IMR-90 (cell line): ENCODE measurements around the gene ALOX15. TPM values are rescaled to one million over a fixed set of nuclear protein-coding genes. Genes with fewer than 3 reads are reported as not detected.

Experiments
- ATAC-seq: fragments of 200-7000 bp; cut with Tn5 transposase; 2 replicates; pipeline ENCODE4 v1.9.1; 2020; ENCODE audit warnings: low read depth, mild to moderate bottlenecking, moderate library complexity
- BruUV-seq: library from RNA; stranded (reverse); fragments of 400-500 nt; replicated peaks from 2 replicates; lab custom pipeline; 2021; lab: Mats Ljungman, UMichigan
- CTCF ChIA-PET: fragments of 300-600 bp; formaldehyde crosslinking; extraction: SDS; loops from one replicate; lab custom pipeline; 2021; ENCODE audit warnings: antibody characterized with exemption; lab: Yijun Ruan, JAX
- POLR2A ChIA-PET: fragments of 300-600 bp; sonication (Branson Sonifier 250); formaldehyde crosslinking; loops from one replicate; lab custom pipeline; 2022; ENCODE audit warnings: antibody characterized with exemption; ENCODE audit not compliant: unreplicated experiment; lab: Charles Lee
- DNase-seq: peaks from one replicate; pipeline ENCODE4 v3.0.0; 2013
- H2AFZ ChIP-seq: replicated peaks from 2 replicates; pipeline ENCODE3; 2013; ENCODE audit warnings: low read length, mild to moderate bottlenecking; ENCODE audit not compliant: poor library complexity
- H2AK5ac ChIP-seq: 2 replicates; pipeline ENCODE4 v1.6.1; 2013; ENCODE audit warnings: low read depth, low read length, inconsistent platforms
- H2AK9ac ChIP-seq: replicated peaks from 2 replicates; pipeline ENCODE3; 2013; ENCODE audit warnings: mild to moderate bottlenecking, low read depth, low read length, moderate library complexity; ENCODE audit not compliant: poor library complexity
- H2BK120ac ChIP-seq: 2 replicates; pipeline ENCODE4 v1.6.1; 2013; ENCODE audit warnings: low read depth, low read length, inconsistent platforms
- H2BK15ac ChIP-seq: 3 replicates; pipeline ENCODE4 v1.6.1; 2013; ENCODE audit warnings: low read depth, low read length, inconsistent platforms
- H2BK20ac ChIP-seq: 2 replicates; pipeline ENCODE4 v1.6.1; 2013; ENCODE audit warnings: low read depth, mild to moderate bottlenecking, inconsistent platforms, low read length, moderate library complexity
- H2BK5ac ChIP-seq: 2 replicates; pipeline ENCODE4 v1.6.1; 2013; ENCODE audit warnings: mild to moderate bottlenecking, low read depth, low read length, inconsistent platforms; ENCODE audit not compliant: poor library complexity, severe bottlenecking
- H3K14ac ChIP-seq: replicated peaks from 2 replicates; pipeline ENCODE4 v1.6.1; 2013; ENCODE audit warnings: low read depth, low read length, inconsistent platforms
- H3K18ac ChIP-seq: 2 replicates; pipeline ENCODE4 v1.6.1; 2013; ENCODE audit warnings: low read depth, low read length, control low read depth
- H3K23ac ChIP-seq: 2 replicates; pipeline ENCODE4 v1.6.1; 2013; ENCODE audit warnings: low read depth, low read length, inconsistent platforms
- H3K27ac ChIP-seq: 2 replicates; pipeline ENCODE4 v1.5.1; 2013; ENCODE audit warnings: mild to moderate bottlenecking, control low read depth, low read length; ENCODE audit not compliant: insufficient read depth
- H3K27me3 ChIP-seq: 2 replicates; pipeline ENCODE4 v1.6.1; 2013; ENCODE audit warnings: low read length; ENCODE audit not compliant: control insufficient read depth, insufficient read depth
- H3K36me3 ChIP-seq: 2 replicates; pipeline ENCODE4 v1.6.1; 2013; ENCODE audit warnings: low read length, mixed read lengths; ENCODE audit not compliant: control insufficient read depth, insufficient read depth
- H3K4ac ChIP-seq: 2 replicates; pipeline ENCODE4 v1.6.1; 2013; ENCODE audit warnings: low read depth, low read length, inconsistent platforms
- H3K4me1 ChIP-seq: 2 replicates; pipeline ENCODE4 v1.6.1; 2013; ENCODE audit warnings: low read length, mixed read lengths; ENCODE audit not compliant: control insufficient read depth, insufficient read depth
- H3K4me2 ChIP-seq: 2 replicates; pipeline ENCODE4 v1.6.1; 2013; ENCODE audit warnings: low read depth, mild to moderate bottlenecking, control low read depth, low read length, moderate library complexity
- H3K4me3 ChIP-seq: 2 replicates; pipeline ENCODE4 v1.5.1; 2013; ENCODE audit warnings: low read depth, mild to moderate bottlenecking, control low read depth, low read length, moderate library complexity; ENCODE audit not compliant: insufficient read depth
- H3K56ac ChIP-seq: 2 replicates; pipeline ENCODE4 v1.6.1; 2013; ENCODE audit warnings: low read length, inconsistent platforms; ENCODE audit not compliant: insufficient read depth; ENCODE audit errors: extremely low read depth
- H3K79me1 ChIP-seq, 2 experiments: 2 replicates each; pipeline ENCODE4 v1.6.1; 2013; ENCODE audit warnings: low read length in 2 of 2, inconsistent platforms in 1 of 2, low read depth in 1 of 2
- H3K9ac ChIP-seq: 2 replicates; pipeline ENCODE4 v1.6.1; 2013; ENCODE audit warnings: low read depth, low read length, control low read depth
- H3K9me1 ChIP-seq: 2 replicates; pipeline ENCODE4 v1.6.1; 2013; ENCODE audit warnings: low read length, inconsistent platforms; ENCODE audit not compliant: insufficient read depth
- H3K9me3 ChIP-seq: 2 replicates; pipeline ENCODE4 v1.6.1; 2013; ENCODE audit warnings: low read length; ENCODE audit not compliant: control insufficient read depth, insufficient read depth
- H4K20me1 ChIP-seq: 2 replicates; pipeline ENCODE4 v1.6.1; 2013; ENCODE audit warnings: low read length, inconsistent platforms; ENCODE audit not compliant: insufficient read depth
- H4K5ac ChIP-seq: 2 replicates; pipeline ENCODE4 v1.6.1; 2013; ENCODE audit warnings: mild to moderate bottlenecking, low read depth, low read length, control low read depth
- H4K8ac ChIP-seq, 2 experiments: 2 replicates each; pipeline ENCODE4 v1.6.1; 2013; ENCODE audit warnings: low read depth in 2 of 2, low read length in 2 of 2, control low read depth in 1 of 2, inconsistent platforms in 1 of 2
- H4K91ac ChIP-seq: 2 replicates; pipeline ENCODE4 v1.6.1; 2013; ENCODE audit warnings: low read depth, low read length, inconsistent platforms; ENCODE audit not compliant: insufficient read depth
- CEBPB ChIP-seq: IDR thresholded peaks from 2 replicates; pipeline ENCODE4 v1.6.1; 2012; ENCODE audit warnings: low read depth, low read length, improper control_type of control experiment
- ELK1 ChIP-seq: fragments of 150-350 bp; IDR thresholded peaks from 2 replicates; pipeline ENCODE4 v1.6.1; 2016; ENCODE audit warnings: low read depth, mild to moderate bottlenecking, low read length, moderate library complexity, borderline replicate concordance
- MXI1 ChIP-seq: IDR thresholded peaks from 2 replicates; pipeline ENCODE4 v1.6.1; 2012; ENCODE audit warnings: low read depth, mild to moderate bottlenecking, low read length, moderate library complexity, borderline replicate concordance
- NFE2L2 ChIP-seq: fragments of 150-350 bp; IDR thresholded peaks from 2 replicates; pipeline ENCODE4 v1.6.1; 2016; ENCODE audit warnings: low read depth, mild to moderate bottlenecking, low read length
- SMC3 ChIP-seq: fragments of 150-350 bp; IDR thresholded peaks from 2 replicates; pipeline ENCODE4 v1.6.1; 2016; ENCODE audit warnings: low read depth, mild to moderate bottlenecking, antibody characterized with exemption, low read length, moderate library complexity
- WGBS, 2 experiments: methylation state at CpG; one replicate each; pipeline versions ENCODE4 v1.1.5 to v1.1.7; 2013; ENCODE audit warnings: missing lambda C conversion rate in 2 of 2; ENCODE audit not compliant: insufficient read length in 1 of 2; ENCODE audit errors: extremely low coverage in 2 of 2; 5-methylcytosine and 5-hydroxymethylcytosine counted together
- dilution Hi-C: fragments of 300-500 bp; cut with HindIII; formaldehyde crosslinking; loops from one replicate; pipeline ENCODE4 v1.14.3; 2018; ENCODE audit warnings: low sequenced_read_pairs; ENCODE audit not compliant: unreplicated experiment
- in situ Hi-C: fragments of 300-500 bp; cut with MboI; formaldehyde crosslinking; loops from 3 replicates; pipeline ENCODE4 v1.14.3; 2019; ENCODE audit warnings: low sequenced_read_pairs, inconsistent platforms, mixed read lengths
- intact Hi-C: fragments of 100-400 bp; cut with micrococcal nuclease; formaldehyde crosslinking; loops from 2 replicates; pipeline ENCODE4 v1.10.0; 2022
- polyA plus RNA-seq, 3 experiments: library from polyadenylated mRNA; depleted of rRNA; stranded (reverse); fragments of >200 nt; gene quantifications; 2 replicates each; pipeline ENCODE4 v1.2.3, GENCODE V29; 2012; ENCODE audit warnings: low replicate concordance in 1 of 3
- total RNA-seq: library from RNA; depleted of rRNA; stranded (reverse); fragments of >200 nt; gene quantifications from 2 replicates; pipeline ENCODE4 v1.2.3, GENCODE V29; 2012

The ALOX15 gene
- total and polyA plus RNA-seq, 2 of the 4 experiments (the other 2 are of a cell fraction), result not detected

GRCh38 chr17:4598776-4599504 is 42.5 kb downstream of the ALOX15 start:
- ATAC-seq (peak; percentile 83), DNase-seq (peak; percentile 51)
- Histone ChIP-seq H3K56ac (no peak overlapping the region), H2BK5ac (no peak overlapping the region), H3K36me3 (no peaks in the 10 kb centered on the region), H4K8ac (no peak overlapping the region), H3K9me3 (no peaks in the 10 kb centered on the region), H2AFZ (peak overlapping the region; percentile 51), H4K91ac (peak overlapping the region; percentile 56; the same call in 1 of the 2 replicates), H3K27ac (peak overlapping the region; percentile 61; the same call in 1 of the 2 replicates), H3K4me1 (peaks cover 18% of the 10 kb centered on the region; the same call in 1 of the 2 replicates), H3K23ac (no peak overlapping the region; the same call in 1 of the 2 replicates), H4K5ac (peak overlapping the region; percentile 6; the same call in 1 of the 2 replicates), H3K18ac (peak overlapping the region; percentile 46; the same call in 1 of the 2 replicates), H3K14ac (0 out of 2 replicates have a peak overlapping the region, but pooled peaks have one; percentile 22), H2BK20ac (no peak overlapping the region), H2BK15ac (no peak overlapping the region), H3K79me1 (no peaks in the 10 kb centered on the region), H3K4me2 (peak overlapping the region; percentile 30; the same call in 1 of the 2 replicates), H4K20me1 (no peaks in the 10 kb centered on the region), H2AK5ac (no peak overlapping the region), H2BK120ac (no peak overlapping the region), H3K27me3 (peaks cover 17% of the 10 kb centered on the region), H3K9me1 (peaks cover 3% of the 10 kb centered on the region; the same call in 1 of the 2 replicates), H3K4me3 (no peak overlapping the region), H3K4ac (no peak overlapping the region), H2AK9ac (peak overlapping the region; percentile 50), H3K9ac (no peak overlapping the region; the same call in 1 of the 2 replicates)
- ChIA-PET CTCF (interaction anchor here (0.6 kb wide), 1 partner anchor 463 kb away, joined by 3 read pairs; no protein-coding TSS in a partner anchor), POLR2A (no interaction called here)
- TF ChIP-seq ELK1, result no peak
- no peak for TF ChIP-seq NFE2L2
- peak; percentile 88 for TF ChIP-seq CEBPB
- no peak for TF ChIP-seq SMC3
- 0 out of 2 replicates have a peak, but pooled peaks have one; percentile 25 for TF ChIP-seq MXI1
- 0% methylated on average over 4 of the region's 20 CpGs; no CpG with 5 or more reads in 1 of the 2 experiments for WGBS, 2 experiments
- dilution Hi-C loops, result no loop called here
- in situ Hi-C loops, result no loop called here
- BruUV-seq, result no TSS peak
- intact Hi-C loops, result no loop called here
